Common myeloid progenitor, CD34-positive (primary cell): ENCODE results near the gene KHDRBS1.
"Not testable (repeated sequence)": the region's sequence is repeated elsewhere in the genome, so short reads cannot be mapped to it uniquely, and the experiment has no call there.

Source experiments
- CTCF ChIA-PET: fragments of 350-600 bp; sonication (Branson Sonifier 250); formaldehyde crosslinking; loops from one replicate; lab custom pipeline; 2021; ENCODE audit warnings: antibody characterized with exemption; lab: Charles Lee
- POLR2A ChIA-PET: fragments of 350-600 bp; sonication (Branson Sonifier 250); formaldehyde crosslinking; loops from one replicate; lab custom pipeline; 2021; ENCODE audit warnings: antibody characterized with exemption; lab: Charles Lee
- DNase-seq, 3 donors: peaks; one replicate each; pipeline versions ENCODE4 v3.0.0 to v3.0.0-alpha.2; 2013
- H3K27ac ChIP-seq, 2 experiments: 1 replicate in 1 of 2; 2 replicates in 1 of 2; pipeline ENCODE4 v1.7.0; 2013; ENCODE audit warnings: inconsistent platforms in 2 of 2, low read length in 2 of 2, mild to moderate bottlenecking in 2 of 2, low read depth in 1 of 2, moderate library complexity in 1 of 2; ENCODE audit not compliant: severe bottlenecking in 2 of 2, insufficient read depth in 1 of 2, poor library complexity in 1 of 2
- H3K27me3 ChIP-seq, 5 experiments: replicated peaks in 2 of 5; 1 replicate in 3 of 5; 2 replicates in 2 of 5; pipeline versions ENCODE4 v1.6.1 to v1.7.0; 2013; ENCODE audit warnings: low read length in 4 of 5, mild to moderate bottlenecking in 2 of 5, moderate library complexity in 2 of 5, inconsistent platforms in 1 of 5; ENCODE audit not compliant: insufficient read depth in 5 of 5, control insufficient read depth in 4 of 5
- H3K36me3 ChIP-seq, 4 experiments: 1 replicate in 2 of 4; 2 replicates in 2 of 4; pipeline versions ENCODE4 v1.6.1 to v1.7.0; 2013; ENCODE audit warnings: low read length in 3 of 4, control low read depth in 1 of 4, mild to moderate bottlenecking in 1 of 4; ENCODE audit not compliant: control insufficient read depth in 4 of 4, insufficient read depth in 4 of 4
- H3K4me1 ChIP-seq, 4 experiments: 1 replicate in 3 of 4; 2 replicates in 1 of 4; pipeline versions ENCODE4 v1.6.1 to v1.7.1; 2013; ENCODE audit warnings: low read length in 3 of 4, mild to moderate bottlenecking in 3 of 4, control low read depth in 1 of 4, inconsistent platforms in 1 of 4, moderate library complexity in 1 of 4; ENCODE audit not compliant: control insufficient read depth in 4 of 4, insufficient read depth in 4 of 4; ENCODE audit errors: control extremely low read depth in 1 of 4
- H3K4me3 ChIP-seq, 7 experiments: 1 replicate in 4 of 7; 2 replicates in 3 of 7; pipeline versions ENCODE4 v1.5.1 to v1.7.0; 2013; ENCODE audit warnings: mild to moderate bottlenecking in 7 of 7, low read length in 6 of 7, moderate library complexity in 6 of 7, inconsistent platforms in 2 of 7, low read depth in 2 of 7, control low read depth in 1 of 7; ENCODE audit not compliant: insufficient read depth in 4 of 7, control insufficient read depth in 1 of 7; ENCODE audit errors: extremely low read depth in 1 of 7
- H3K9me3 ChIP-seq, 5 experiments: 1 replicate in 4 of 5; 2 replicates in 1 of 5; pipeline versions ENCODE4 v1.6.1 to v1.7.1; 2013; ENCODE audit warnings: low read length in 4 of 5, mild to moderate bottlenecking in 2 of 5, inconsistent platforms in 1 of 5, low read depth in 1 of 5, moderate library complexity in 1 of 5; ENCODE audit not compliant: control insufficient read depth in 4 of 5, insufficient read depth in 2 of 5; ENCODE audit errors: control extremely low read depth in 1 of 5
- WGBS: methylation state at CpG from one replicate; pipeline ENCODE4 v1.1.5; 2013; ENCODE audit not compliant: insufficient coverage; 5-methylcytosine and 5-hydroxymethylcytosine counted together

Gene KHDRBS1

DNA sequence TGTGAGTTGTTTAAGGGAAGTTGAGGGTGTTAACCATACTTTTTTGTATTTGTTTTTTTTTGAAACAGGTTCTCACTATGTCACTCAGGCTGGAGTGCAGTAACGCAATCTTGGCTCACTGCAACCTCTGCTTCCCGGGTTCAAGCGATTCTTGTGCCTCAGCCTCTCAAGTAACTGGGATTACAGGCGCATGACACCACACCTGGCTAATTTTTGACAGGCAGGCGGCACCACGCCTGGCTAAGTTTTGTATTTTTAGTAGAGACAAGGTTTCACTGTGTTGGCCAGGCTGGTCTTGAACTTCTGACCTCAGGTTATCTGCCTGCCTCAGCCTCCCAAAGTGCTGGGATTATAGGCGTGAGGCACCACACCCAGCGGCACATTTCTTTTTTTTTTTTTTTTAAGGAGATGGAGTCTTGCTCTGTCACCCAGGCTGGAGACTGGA, 7.9 kb downstream of the KHDRBS1 start:
- Histone ChIP-seq H3K36me3 (peaks cover 2 to 24% (median 8%) of the 10 kb centered on the region in 4 experiments), H3K4me1 (peaks cover 0 to 14% (median 12%) of the 10 kb centered on the region in 4 experiments), H3K27ac (peak overlapping the region in 1 of 2 experiments; percentile 34)
- DNase-seq, result peak in 1 of 3 donors; percentile 14
- CTCF ChIA-PET, H3K27me3 ChIP-seq, H3K9me3 ChIP-seq, POLR2A ChIA-PET, H3K4me3 ChIP-seq: not testable (repeated sequence)
- 96% methylated on average over 8 of the region's 8 CpGs for WGBS

DNA sequence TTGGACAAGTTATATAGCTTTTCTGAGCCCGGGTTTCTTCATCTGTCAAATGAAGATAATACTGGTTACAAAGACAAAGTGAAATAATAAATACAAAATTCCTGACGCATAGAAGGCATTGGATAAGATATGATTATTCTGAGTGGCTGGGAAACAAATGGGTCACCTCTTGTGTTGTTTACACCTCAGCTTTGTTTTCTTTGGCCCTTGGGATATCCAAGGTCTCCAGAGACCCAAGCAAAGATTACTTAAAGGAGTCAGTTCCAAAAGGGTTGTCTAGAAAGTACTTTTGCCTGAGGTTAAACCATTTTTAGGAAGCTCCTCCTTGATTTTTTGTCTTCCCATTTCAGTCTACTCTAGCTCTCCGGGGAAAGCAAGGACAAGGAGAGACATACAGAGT, 9.7 kb downstream of the KHDRBS1 start:
- no peak for DNase-seq
- Histone ChIP-seq H3K36me3 (peaks cover 2 to 22% (median 7%) of the 10 kb centered on the region in 4 experiments), H3K9me3 (no peaks in the 10 kb centered on the region), H3K27me3 (no peaks in the 10 kb centered on the region), H3K4me3 (no peak overlapping the region), H3K4me1 (peaks cover 0 to 14% (median 11%) of the 10 kb centered on the region in 4 experiments), H3K27ac (no peak overlapping the region)
- ChIA-PET POLR2A (no interaction called here), CTCF (interaction anchor here (0.9 to 3.4 kb wide), 5 partner anchors 9 to 36 kb away, joined by 3 to 19 read pairs (median 3); no protein-coding TSS in a partner anchor)
- whole genome bisulfite sequencing, result 100% methylated on average over 1 of the region's 3 CpGs

DNA sequence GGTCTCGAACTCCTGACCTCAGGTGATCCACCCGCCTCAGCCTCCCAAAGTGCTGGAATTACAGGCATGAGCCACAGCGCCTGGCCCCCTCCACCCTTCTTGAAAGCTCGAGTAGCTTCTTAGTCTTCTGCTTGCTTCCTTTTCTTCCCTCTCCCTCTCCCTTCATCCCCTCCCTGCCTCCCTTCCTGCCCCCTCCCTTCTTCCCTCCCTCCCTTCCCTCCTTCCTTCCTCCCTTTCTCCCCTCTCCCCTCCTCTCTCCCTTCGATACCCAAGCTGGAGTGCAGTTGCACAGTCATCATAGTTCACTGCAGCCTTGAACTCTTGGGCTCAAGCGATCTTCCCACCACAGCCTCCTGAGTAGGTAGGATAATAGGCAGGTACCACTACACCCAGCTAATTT, 11.8 kb downstream of the KHDRBS1 start:
- Histone ChIP-seq H3K9me3 (no peaks in the 10 kb centered on the region), H3K27me3 (no peaks in the 10 kb centered on the region), H3K36me3 (peaks cover 3 to 30% (median 11%) of the 10 kb centered on the region in 4 experiments), H3K4me3 (no peak overlapping the region), H3K27ac (no peak overlapping the region), H3K4me1 (peaks cover 0 to 9% (median 5%) of the 10 kb centered on the region in 4 experiments)
- 73% methylated on average over 4 of the region's 6 CpGs for WGBS
- POLR2A ChIA-PET, result interaction anchor here (0.6 to 0.9 kb wide), 2 partner anchors 11 to 485 kb away, joined by 3 read pairs; no protein-coding TSS in a partner anchor
- CTCF ChIA-PET, result interaction anchor here (1.4 to 3.4 kb wide), 2 partner anchors 10 to 37 kb away, joined by 4 to 19 read pairs; no protein-coding TSS in a partner anchor
- no peak for DNase-seq

DNA sequence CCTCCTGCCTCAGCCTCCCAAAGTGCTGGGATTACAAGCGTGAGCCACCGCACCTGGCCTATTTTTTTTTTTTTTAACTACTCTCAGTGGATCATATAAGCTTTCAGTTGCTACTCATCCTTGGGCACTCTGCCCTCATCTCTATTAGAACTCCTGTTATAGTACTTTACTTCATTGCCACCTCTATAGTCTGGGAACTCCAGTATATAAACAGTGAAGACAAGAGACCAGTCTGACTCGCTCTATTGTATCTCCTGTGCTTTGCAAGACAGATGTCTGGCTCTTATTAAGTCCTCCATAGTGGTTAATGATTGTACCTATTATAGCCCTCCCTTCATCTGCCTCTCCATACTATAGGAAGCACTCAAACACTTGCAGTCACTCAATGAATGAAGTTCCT, 15.1 kb downstream of the KHDRBS1 start:
- ChIA-PET POLR2A (no interaction called here), CTCF (interaction anchor here (1.2 kb wide), 1 partner anchor 15 kb away, joined by 3 read pairs; no protein-coding TSS in a partner anchor)
- Histone ChIP-seq H3K9me3 (no peaks in the 10 kb centered on the region), H3K36me3 (peaks cover 19 to 43% (median 29%) of the 10 kb centered on the region in 4 experiments), H3K27me3 (no peaks in the 10 kb centered on the region), H3K27ac (no peak overlapping the region), H3K4me3 (no peak overlapping the region), H3K4me1 (peaks cover 0 to 3% (median 1%) of the 10 kb centered on the region in 4 experiments)
- 100% methylated on average over 3 of the region's 3 CpGs for WGBS
- no peak for DNase-seq

DNA sequence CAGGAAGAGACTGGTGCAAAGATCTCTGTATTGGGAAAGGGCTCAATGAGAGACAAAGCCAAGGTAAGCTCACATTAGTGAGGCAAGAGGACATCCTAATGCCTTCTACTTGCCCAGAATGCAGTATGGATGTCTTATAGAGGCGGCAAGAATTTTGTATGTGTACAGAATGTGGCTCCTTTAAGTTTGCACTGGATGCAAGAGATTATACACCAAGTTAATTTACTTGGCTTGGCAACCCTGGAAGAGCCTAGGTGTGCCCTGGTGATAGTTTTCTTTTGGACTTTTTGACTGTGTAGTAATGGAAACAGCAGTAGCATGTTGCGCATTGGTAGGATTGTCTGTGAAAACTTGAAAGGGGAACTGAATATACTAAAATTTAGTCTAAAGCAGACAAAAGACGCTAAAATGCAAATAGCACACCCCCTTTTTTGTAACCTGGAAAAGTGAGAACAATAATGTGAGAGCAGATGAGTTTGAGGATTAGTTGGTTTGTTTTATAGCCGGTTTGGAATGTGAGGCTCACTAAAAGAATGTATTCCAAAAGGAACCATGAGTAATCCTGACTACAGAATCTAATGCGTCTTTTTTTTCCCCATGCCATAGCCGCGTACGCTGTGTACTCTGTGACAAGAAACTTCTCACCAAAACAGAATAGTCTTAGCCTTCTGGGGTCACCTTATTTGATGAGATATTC, 18.1 kb downstream of the KHDRBS1 start:
- no peaks in the 10 kb centered on the region for H3K27me3 ChIP-seq
- ChIA-PET CTCF (interaction anchor here (0.8 to 1.1 kb wide), 2 partner anchors 12 to 16 kb away, joined by 3 read pairs; no protein-coding TSS in a partner anchor), POLR2A (interaction anchor here (1.0 to 1.2 kb wide), 2 partner anchors 13 to 18 kb away, joined by 3 to 6 read pairs; partner anchors contain the start of gene KHDRBS1)
- no peaks in the 10 kb centered on the region for H3K4me1 ChIP-seq
- WGBS, result 98% methylated on average over 6 of the region's 8 CpGs
- DNase-seq, result no peak
- no peaks in the 10 kb centered on the region for H3K9me3 ChIP-seq
- H3K4me3 ChIP-seq, result no peak overlapping the region
- peaks cover 22 to 60% (median 45%) of the 10 kb centered on the region in 4 experiments for H3K36me3 ChIP-seq
- H3K27ac ChIP-seq, result no peak overlapping the region

DNA sequence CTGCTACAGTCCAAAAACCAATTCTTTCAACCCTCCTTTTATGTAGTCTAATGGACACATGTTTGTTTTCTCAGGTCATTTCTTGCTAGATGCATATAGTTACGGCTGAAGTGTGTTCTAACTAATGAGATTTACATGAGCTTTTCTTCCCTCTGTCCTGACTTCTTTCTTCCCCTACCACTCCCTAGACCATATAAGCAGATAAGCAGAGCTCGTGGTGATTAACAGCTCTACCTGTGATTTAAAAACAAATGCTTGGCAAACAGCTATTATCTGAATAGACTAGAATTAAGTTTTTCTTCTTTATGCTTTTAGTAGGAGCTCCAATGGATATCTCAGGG, 18.6 kb downstream of the KHDRBS1 start:
- Histone ChIP-seq H3K9me3 (no peaks in the 10 kb centered on the region), H3K27me3 (no peaks in the 10 kb centered on the region), H3K4me1 (no peaks in the 10 kb centered on the region), H3K4me3 (no peak overlapping the region), H3K27ac (no peak overlapping the region), H3K36me3 (peaks cover 26 to 65% (median 48%) of the 10 kb centered on the region in 4 experiments)
- ChIA-PET CTCF (interaction anchor here (0.8 kb wide), 1 partner anchor 12 kb away, joined by 3 read pairs; no protein-coding TSS in a partner anchor), POLR2A (interaction anchor here (1.0 to 1.2 kb wide), 2 partner anchors 12 to 19 kb away, joined by 3 to 6 read pairs; partner anchors contain the start of gene KHDRBS1)
- WGBS, result no CpG with 5 or more reads among the region's 2 CpGs
- no peak for DNase-seq

DNA sequence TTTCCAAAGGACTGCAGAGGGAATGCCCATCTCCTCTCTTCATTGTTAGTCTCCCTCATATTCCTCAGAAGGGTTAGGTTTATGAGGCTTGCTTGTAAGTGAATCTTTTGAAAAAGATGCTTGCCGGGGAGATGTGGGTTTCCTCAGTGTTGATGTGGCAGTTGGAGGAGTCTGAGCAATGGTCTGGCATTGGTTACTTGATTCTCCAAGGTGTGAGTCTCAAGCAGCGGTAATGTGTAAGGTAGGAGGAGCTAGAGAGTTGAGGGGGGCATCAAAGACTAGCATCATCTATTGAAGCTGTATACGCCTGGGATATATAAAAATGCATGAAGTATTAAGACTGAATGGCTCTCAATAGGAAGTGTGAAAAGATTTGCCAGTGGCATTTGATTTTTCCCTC, 21.5 kb downstream of the KHDRBS1 start:
- POLR2A ChIA-PET, result no interaction called here
- CTCF ChIA-PET, result interaction anchor here (1.8 to 3.5 kb wide), 2 partner anchors 10 to 11 kb away, joined by 6 to 19 read pairs; no protein-coding TSS in a partner anchor
- H3K27me3 ChIP-seq, result no peaks in the 10 kb centered on the region
- no peaks in the 10 kb centered on the region for H3K9me3 ChIP-seq
- H3K27ac ChIP-seq, result no peak overlapping the region
- H3K4me3 ChIP-seq, result no peak overlapping the region
- H3K36me3 ChIP-seq, result peaks cover 38 to 85% (median 66%) of the 10 kb centered on the region in 4 experiments
- H3K4me1 ChIP-seq, result no peaks in the 10 kb centered on the region
- no peak for DNase-seq
- 100% methylated on average over 3 of the region's 3 CpGs for WGBS
